Breast epithelium (tissue), 4 donors: ENCODE results near the gene MRPS25. TPM values are rescaled to one million over a fixed set of nuclear protein-coding genes. Genes with fewer than 3 reads are reported as not detected.

Experiments used
- DNase-seq, 2 donors: peaks; one replicate each; pipeline ENCODE4 v3.0.0-alpha.2; 2019; ENCODE audit warnings: low spot score in 2 of 2
- H3K27ac ChIP-seq, 2 donors: fragments of 200-600 bp; sonication (generic) in 1 of 2; one replicate each; pipeline ENCODE4 v1.5.1; 2016 to 2019; ENCODE audit warnings: mild to moderate bottlenecking in 1 of 2
- H3K27me3 ChIP-seq, 2 donors: fragments of 200-600 bp; sonication (generic) in 1 of 2; one replicate each; pipeline versions ENCODE4 v1.5.1 to v1.6.0; 2017 to 2019; ENCODE audit warnings: control low read depth in 1 of 2, mild to moderate bottlenecking in 1 of 2
- H3K36me3 ChIP-seq: fragments of 200-600 bp; one replicate; pipeline ENCODE4 v1.5.1; 2019
- H3K4me1 ChIP-seq, 2 donors: fragments of 200-600 bp; sonication (generic); one replicate each; pipeline ENCODE4 v1.5.1; 2016 to 2019; ENCODE audit warnings: control low read depth in 1 of 2
- H3K4me3 ChIP-seq, 3 donors: fragments of 200-600 bp; sonication (generic); 1 replicate in 2 of 3; 2 replicates in 1 of 3; pipeline ENCODE4 v1.5.1; 2016 to 2019; ENCODE audit warnings: mild to moderate bottlenecking in 3 of 3, moderate library complexity in 2 of 3
- H3K9me3 ChIP-seq, 2 donors: fragments of 200-600 bp; sonication (generic) in 1 of 2; one replicate each; pipeline ENCODE4 v1.5.1; 2016 to 2019; ENCODE audit warnings: control low read depth in 1 of 2
- POLR2A ChIP-seq: fragments of 450-650 bp; IDR thresholded peaks from one replicate; pipeline ENCODE4 v1.6.1; 2016; ENCODE audit warnings: antibody characterized with exemption, mild to moderate bottlenecking, moderate library complexity
- POLR2AphosphoS5 ChIP-seq, 3 donors: sonication (generic); formaldehyde crosslinking; IDR thresholded peaks; one replicate each; pipeline ENCODE4 v1.6.1; 2017; ENCODE audit warnings: antibody characterized with exemption in 3 of 3
- intact Hi-C: fragments of 100-400 bp; cut with DNase I; formaldehyde crosslinking; loops from one replicate; pipeline ENCODE4 v1.15.1; 2023; ENCODE audit warnings: low total_unique reads
- total RNA-seq, 3 donors: library from RNA; depleted of rRNA; stranded (reverse); fragments of >200 nt; gene quantifications; one replicate each; pipeline ENCODE4 v1.1.0, GENCODE V29; 2016
- TF ChIP-seq, protein P1 (sequence below), 3 donors: fragments of 450-650 bp; IDR thresholded peaks; one replicate each; pipeline ENCODE4 v1.5.1; 2016 to 2017; ENCODE audit warnings: antibody characterized with exemption in 3 of 3, mild to moderate bottlenecking in 3 of 3, moderate library complexity in 3 of 3

Gene MRPS25
- total RNA-seq, 3 donors from 2014 or later: 19.5 to 40.0 (median 36.4) TPM

DNA sequence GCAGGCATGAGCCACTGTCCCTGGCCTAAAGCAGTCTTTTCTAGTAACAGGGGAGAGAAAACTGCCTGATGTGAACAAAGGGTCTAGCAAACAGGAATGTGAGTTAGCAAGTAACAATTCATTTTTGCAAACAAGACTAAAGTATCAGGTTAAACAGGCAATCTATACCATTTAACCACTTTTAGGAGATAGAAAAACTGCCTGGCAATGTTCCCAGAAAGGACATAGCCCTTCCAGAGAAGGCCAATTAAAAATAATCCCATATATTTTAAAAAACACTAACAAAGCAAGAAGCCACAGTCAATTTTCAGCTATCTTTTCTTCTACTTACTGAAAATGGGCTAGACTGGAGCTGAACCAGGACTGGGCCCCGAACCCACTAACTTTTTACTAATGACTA lies 27.6 kb upstream of the MRPS25 start:
- Histone ChIP-seq H3K4me1 (peaks cover 0 to 2% of the 10 kb centered on the region in 2 donors), H3K27me3 (no peaks in the 10 kb centered on the region), H3K4me3 (no peak overlapping the region), H3K27ac (no peak overlapping the region), H3K9me3 (no peaks in the 10 kb centered on the region), H3K36me3 (no peaks in the 10 kb centered on the region)
- intact Hi-C loops: no loop called here
- no peak for TF ChIP-seq POLR2A
- TF ChIP-seq POLR2AphosphoS5 (IDR thresholded peaks at IDR 0.05): no peak
- TF ChIP-seq, protein P1, sequence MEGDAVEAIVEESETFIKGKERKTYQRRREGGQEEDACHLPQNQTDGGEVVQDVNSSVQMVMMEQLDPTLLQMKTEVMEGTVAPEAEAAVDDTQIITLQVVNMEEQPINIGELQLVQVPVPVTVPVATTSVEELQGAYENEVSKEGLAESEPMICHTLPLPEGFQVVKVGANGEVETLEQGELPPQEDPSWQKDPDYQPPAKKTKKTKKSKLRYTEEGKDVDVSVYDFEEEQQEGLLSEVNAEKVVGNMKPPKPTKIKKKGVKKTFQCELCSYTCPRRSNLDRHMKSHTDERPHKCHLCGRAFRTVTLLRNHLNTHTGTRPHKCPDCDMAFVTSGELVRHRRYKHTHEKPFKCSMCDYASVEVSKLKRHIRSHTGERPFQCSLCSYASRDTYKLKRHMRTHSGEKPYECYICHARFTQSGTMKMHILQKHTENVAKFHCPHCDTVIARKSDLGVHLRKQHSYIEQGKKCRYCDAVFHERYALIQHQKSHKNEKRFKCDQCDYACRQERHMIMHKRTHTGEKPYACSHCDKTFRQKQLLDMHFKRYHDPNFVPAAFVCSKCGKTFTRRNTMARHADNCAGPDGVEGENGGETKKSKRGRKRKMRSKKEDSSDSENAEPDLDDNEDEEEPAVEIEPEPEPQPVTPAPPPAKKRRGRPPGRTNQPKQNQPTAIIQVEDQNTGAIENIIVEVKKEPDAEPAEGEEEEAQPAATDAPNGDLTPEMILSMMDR (IDR thresholded peaks at IDR 0.05): no peak
- no peak for DNase-seq

DNA sequence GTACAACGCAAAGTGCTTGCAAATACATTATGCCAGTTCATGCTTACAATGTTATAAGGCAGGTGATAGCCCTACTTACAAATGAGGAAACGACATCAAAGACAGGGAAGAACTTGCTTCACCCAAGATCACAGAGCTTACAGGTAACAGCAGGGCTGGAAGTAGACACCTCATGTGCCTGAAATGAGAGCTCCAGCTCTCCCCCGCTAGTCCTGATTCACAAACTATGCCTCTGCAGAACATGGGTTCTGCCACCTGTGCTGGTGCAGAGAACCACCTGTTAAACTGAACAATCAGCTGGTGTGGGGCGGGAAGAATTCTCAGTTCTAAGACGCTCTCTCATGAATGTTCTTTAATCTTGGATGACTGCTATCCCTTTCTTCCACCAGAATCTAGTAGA lies 26.5 kb upstream of the MRPS25 start:
- no peaks in the 10 kb centered on the region for H3K36me3 ChIP-seq
- DNase-seq: no peak
- intact Hi-C loops: no loop called here

DNA sequence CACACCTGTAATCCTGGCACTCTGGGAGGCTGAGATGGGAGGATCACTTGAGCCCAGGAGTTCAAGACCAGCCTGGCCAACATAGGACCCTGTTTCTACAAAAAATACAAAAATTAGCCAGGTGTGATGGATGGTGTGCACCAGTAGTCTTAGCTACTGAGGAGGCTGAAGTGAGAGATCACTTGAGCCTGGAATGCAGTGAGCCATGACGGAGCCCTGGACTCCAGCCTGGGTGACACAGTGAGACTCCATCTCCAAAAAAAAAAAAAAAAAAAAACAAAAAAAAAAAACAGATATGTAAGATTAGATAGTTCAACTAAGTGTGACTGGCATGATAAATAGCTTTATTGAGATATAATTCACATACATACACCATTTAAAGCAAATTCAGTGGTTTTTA lies 24.1 kb upstream of the MRPS25 start:
- intact Hi-C loops: no loop called here
- H3K4me1 ChIP-seq: no peaks in the 10 kb centered on the region
- no peaks in the 10 kb centered on the region for H3K9me3 ChIP-seq
- DNase-seq: no peak
- no peak overlapping the region for H3K27ac ChIP-seq
- no peaks in the 10 kb centered on the region for H3K36me3 ChIP-seq
- H3K4me3 ChIP-seq: no peak overlapping the region
- H3K27me3 ChIP-seq: no peaks in the 10 kb centered on the region
- TF ChIP-seq, protein P1 (IDR thresholded peaks at IDR 0.05): no peak
- no peak for TF ChIP-seq POLR2A
- TF ChIP-seq POLR2AphosphoS5 (IDR thresholded peaks at IDR 0.05): no peak

More for the DNA sequence above, 26.5 kb upstream of the MRPS25 start:
- Histone ChIP-seq H3K9me3 (no peaks in the 10 kb centered on the region), H3K4me3 (no peak overlapping the region), H3K4me1 (no peaks in the 10 kb centered on the region), H3K27me3 (no peaks in the 10 kb centered on the region), H3K27ac (no peak overlapping the region)
- TF ChIP-seq POLR2AphosphoS5 (IDR thresholded peaks at IDR 0.05) (no peak), POLR2A (no peak)
- TF ChIP-seq, protein P1 (IDR thresholded peaks at IDR 0.05): no peak

DNA sequence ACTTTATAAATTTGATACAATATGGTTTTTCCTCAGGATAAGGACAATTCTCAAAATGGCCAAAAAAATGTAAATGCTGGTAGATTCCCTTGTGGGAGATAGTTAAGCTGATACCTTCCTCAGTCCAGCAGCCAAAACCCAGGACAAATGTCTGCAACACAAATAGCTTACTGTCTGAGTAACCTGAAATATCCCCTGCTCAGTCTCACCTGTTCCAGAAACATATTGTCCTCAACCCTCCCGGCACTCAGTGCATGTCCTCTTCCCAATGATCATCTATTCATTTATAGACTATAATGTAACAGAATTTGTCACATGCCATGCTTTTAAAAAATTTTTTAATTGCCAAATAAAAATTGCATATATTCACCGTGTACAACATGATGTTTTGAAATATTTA lies 21.6 kb upstream of the MRPS25 start:
- no peaks in the 10 kb centered on the region for H3K4me1 ChIP-seq
- H3K27ac ChIP-seq: no peak overlapping the region
- H3K4me3 ChIP-seq: no peak overlapping the region
- TF ChIP-seq POLR2A: no peak
- TF ChIP-seq, protein P1 (IDR thresholded peaks at IDR 0.05): no peak
- TF ChIP-seq POLR2AphosphoS5 (IDR thresholded peaks at IDR 0.05): no peak
- no peaks in the 10 kb centered on the region for H3K36me3 ChIP-seq
- no peaks in the 10 kb centered on the region for H3K9me3 ChIP-seq
- no peaks in the 10 kb centered on the region for H3K27me3 ChIP-seq
- intact Hi-C loops: no loop called here
- DNase-seq: no peak

DNA sequence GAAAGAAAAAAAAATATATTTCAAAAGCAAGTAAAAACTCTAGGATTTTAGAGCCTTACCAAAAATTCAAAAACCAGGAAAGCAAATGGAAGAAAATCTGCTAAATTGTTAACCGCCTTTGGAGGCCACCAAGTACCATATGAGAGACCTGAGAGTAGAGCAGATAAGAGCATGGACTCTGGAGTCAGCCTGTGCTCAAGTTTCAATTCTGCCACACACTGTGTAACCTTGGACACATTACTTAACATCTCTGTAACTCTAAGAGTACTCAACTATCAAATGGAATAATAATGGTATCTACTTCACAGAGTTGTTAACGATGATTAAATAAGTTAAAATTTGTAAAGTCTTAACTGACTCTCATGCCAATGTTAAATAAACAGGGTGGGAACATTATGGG lies 21.1 kb upstream of the MRPS25 start:
- Histone ChIP-seq H3K36me3 (no peaks in the 10 kb centered on the region), H3K27ac (no peak overlapping the region), H3K4me3 (no peak overlapping the region), H3K9me3 (no peaks in the 10 kb centered on the region), H3K27me3 (no peaks in the 10 kb centered on the region), H3K4me1 (no peaks in the 10 kb centered on the region)
- TF ChIP-seq POLR2AphosphoS5 (IDR thresholded peaks at IDR 0.05) (no peak), POLR2A (no peak)
- TF ChIP-seq, protein P1 (IDR thresholded peaks at IDR 0.05): no peak
- intact Hi-C loops: no loop called here
- DNase-seq: no peak
